GM12878 (cell line): Measurements from ENCODE around the gene ZNF506. TPM values are rescaled to one million over a fixed set of nuclear protein-coding genes. Genes with fewer than 3 reads are reported as not detected.
"Not testable (repeated sequence)": the region's sequence is repeated elsewhere in the genome, so short reads cannot be mapped to it uniquely, and the experiment has no call there.

ENCODE experiments used
- ATAC-seq: fragments of 200-7000 bp; cut with Tn5 transposase; 3 replicates; pipeline ENCODE4 v1.9.1; 2020; ENCODE audit warnings: mild to moderate bottlenecking, moderate library complexity
- BruUV-seq: library from RNA; stranded (reverse); fragments of 400-500 nt; replicated peaks from 2 replicates; lab custom pipeline; 2021; lab: Mats Ljungman, UMichigan
- CTCF ChIA-PET: fragments of 300-600 bp; sonication (Branson Sonifier 250); formaldehyde crosslinking; extraction: SDS; loops from one replicate; lab custom pipeline; 2021; ENCODE audit warnings: inconsistent platforms; lab: Yijun Ruan, JAX
- POLR2A ChIA-PET: fragments of 350-600 bp; formaldehyde crosslinking; extraction: SDS; loops from one replicate; lab custom pipeline; 2021; ENCODE audit warnings: inconsistent platforms; lab: Charles Lee
- RAD21 ChIA-PET: fragments of 300-600 bp; sonication (Branson Sonifier 250); formaldehyde crosslinking; loops from one replicate; lab custom pipeline; 2023; ENCODE audit warnings: antibody characterized with exemption; ENCODE audit not compliant: unreplicated experiment; lab: Charles Lee
- SMC1A ChIA-PET: fragments of 300-600 bp; sonication (Branson Sonifier 250); formaldehyde crosslinking; loops from one replicate; lab custom pipeline; 2023; ENCODE audit not compliant: unreplicated experiment, uncharacterized antibody; lab: Charles Lee
- DNase-seq: peaks from one replicate; pipeline ENCODE4 v3.0.0-alpha.2; 2011; ENCODE audit warnings: low read depth, low spot score
- FAIRE-seq: peaks from 3 replicates; lab custom pipeline; 2011; peaks lifted over from hg19 to GRCh38; lab: Jason Lieb, UNC
- H2AFZ ChIP-seq: 2 replicates; pipeline ENCODE4 v1.6.0; 2011; ENCODE audit warnings: low read depth, low read length, control low read depth; ENCODE audit not compliant: control insufficient read depth
- H3K27ac ChIP-seq: 2 replicates; pipeline ENCODE4 v1.5.1; 2011; ENCODE audit warnings: control low read depth; ENCODE audit not compliant: control insufficient read depth, insufficient read depth
- H3K27me3 ChIP-seq, 2 experiments: replicated peaks in 1 of 2; 2 replicates each; pipeline versions ENCODE4 v1.6.0 to v1.6.1; 2011; ENCODE audit warnings: low read length in 1 of 2; ENCODE audit not compliant: control insufficient read depth in 2 of 2, insufficient read depth in 2 of 2
- H3K36me3 ChIP-seq, 2 experiments: 2 replicates each; pipeline ENCODE4 v1.5.1; 2011; ENCODE audit warnings: low read length in 1 of 2; ENCODE audit not compliant: control insufficient read depth in 2 of 2, insufficient read depth in 2 of 2
- H3K4me1 ChIP-seq: 2 replicates; pipeline ENCODE4 v1.6.1; 2011; ENCODE audit warnings: mild to moderate bottlenecking, low read length, moderate library complexity, mixed read lengths; ENCODE audit not compliant: control insufficient read depth, insufficient read depth
- H3K4me2 ChIP-seq: 2 replicates; pipeline ENCODE4 v1.6.0; 2011; ENCODE audit warnings: control low read depth; ENCODE audit not compliant: control insufficient read depth, insufficient read depth
- H3K4me3 ChIP-seq: fragments of 200-600 bp; sonication (generic); 2 replicates; pipeline ENCODE4 v1.5.1; 2016
- H3K79me2 ChIP-seq: 2 replicates; pipeline ENCODE4 v1.6.0; 2011; ENCODE audit warnings: low read length; ENCODE audit not compliant: control insufficient read depth, insufficient read depth
- H3K9ac ChIP-seq: 2 replicates; pipeline ENCODE4 v1.8.0; 2011; ENCODE audit warnings: low read length, control low read depth, mixed read lengths; ENCODE audit not compliant: control insufficient read depth, insufficient read depth
- H3K9me3 ChIP-seq: replicated peaks from 3 replicates; pipeline ENCODE4 v1.5.1; 2011; ENCODE audit warnings: mild to moderate bottlenecking, low read length; ENCODE audit not compliant: control insufficient read depth, insufficient read depth
- H4K20me1 ChIP-seq: 2 replicates; pipeline ENCODE4 v1.6.0; 2011; ENCODE audit not compliant: control insufficient read depth, insufficient read depth
- ATF7 ChIP-seq: fragments of 450-650 bp; IDR thresholded peaks from 2 replicates; pipeline ENCODE4 v1.6.1; 2016; ENCODE audit warnings: low read depth, mild to moderate bottlenecking
- CHD2 ChIP-seq: IDR thresholded peaks from 2 replicates; pipeline ENCODE4 v1.6.1; 2011; ENCODE audit warnings: low read depth, low read length, improper control_type of control experiment, borderline replicate concordance
- EED ChIP-seq: sonication (generic); IDR thresholded peaks from 2 replicates; pipeline ENCODE4 v1.6.1; 2016; ENCODE audit warnings: antibody characterized with exemption, low read depth
- EZH2 ChIP-seq: IDR thresholded peaks from 2 replicates; pipeline ENCODE4 v1.6.1; 2012; ENCODE audit warnings: low read depth, mild to moderate bottlenecking, control low read depth, inconsistent platforms, low read length, borderline replicate concordance; ENCODE audit not compliant: control insufficient read depth
- FOXM1 ChIP-seq: IDR thresholded peaks from 2 replicates; pipeline ENCODE4 v1.6.1; 2012; ENCODE audit warnings: low read depth, mild to moderate bottlenecking, inconsistent platforms, low read length, moderate library complexity
- GABPA ChIP-seq: IDR thresholded peaks from 2 replicates; pipeline ENCODE4 v1.6.1; 2014; ENCODE audit warnings: antibody characterized with exemption, low read depth, mild to moderate bottlenecking, inconsistent platforms
- MLLT1 ChIP-seq: fragments of 450-650 bp; IDR thresholded peaks from 2 replicates; pipeline ENCODE4 v1.6.1; 2016; ENCODE audit warnings: mild to moderate bottlenecking
- NBN ChIP-seq: fragments of 450-650 bp; IDR thresholded peaks from 2 replicates; pipeline ENCODE4 v1.6.1; 2016
- PKNOX1 ChIP-seq: fragments of 450-650 bp; IDR thresholded peaks from 2 replicates; pipeline ENCODE4 v1.6.1; 2016; ENCODE audit warnings: mild to moderate bottlenecking
- POLR2AphosphoS5 ChIP-seq: IDR thresholded peaks from 2 replicates; pipeline ENCODE4 v1.6.1; 2011; ENCODE audit warnings: mild to moderate bottlenecking, low read length, inconsistent platforms
- SREBF2 ChIP-seq: IDR thresholded peaks from 2 replicates; pipeline ENCODE4 v1.6.1; 2012; ENCODE audit warnings: mild to moderate bottlenecking, low read length
- SRF ChIP-seq, 2 experiments: IDR thresholded peaks; 2 replicates each; pipeline ENCODE4 v1.6.1; 2011; ENCODE audit warnings: low read depth in 2 of 2, low read length in 2 of 2, mild to moderate bottlenecking in 1 of 2, moderate library complexity in 1 of 2
- USF2 ChIP-seq: IDR thresholded peaks from 2 replicates; pipeline ENCODE4 v1.6.1; 2011; ENCODE audit warnings: low read depth, low read length, improper control_type of control experiment, borderline replicate concordance
- WGBS: methylation state at CpG from one replicate; pipeline ENCODE4 v1.1.6; 2016; ENCODE audit warnings: low lambda C conversion rate; ENCODE audit not compliant: insufficient replicate concordance, insufficient coverage; ENCODE audit errors: missing lambda C conversion rate; 5-methylcytosine and 5-hydroxymethylcytosine counted together
- in situ Hi-C: fragments of 300-500 bp; cut with MboI; formaldehyde crosslinking; loops from 9 replicates; pipeline ENCODE4 v1.14.3; 2018; ENCODE audit warnings: mixed read lengths
- intact Hi-C: fragments of 100-400 bp; cut with micrococcal nuclease; formaldehyde crosslinking; loops from one replicate; pipeline ENCODE4 v1.14.2; 2022; ENCODE audit not compliant: unreplicated experiment
- polyA plus RNA-seq, 11 experiments: library from polyadenylated mRNA; depleted of rRNA in 4 of 11; unstranded in 6 of 11; stranded (reverse) in 5 of 11; fragments of >200 nt; fragmentation: Nextera tagmentation in 4 of 11; fragmentation: Illumina TruSeq in 1 of 11; extraction: Ambion mirVana in 4 of 11; extraction: Trizol in 1 of 11; gene quantifications; 1 replicate in 1 of 11; 2 replicates in 10 of 11; pipeline versions ENCODE4 v1.2.1 to v1.2.3, GENCODE V29; 2011 to 2016; ENCODE audit warnings: inconsistent platforms in 2 of 11, missing spikeins in 2 of 11, low read depth in 1 of 11
- total RNA-seq, 4 experiments: library from RNA; depleted of rRNA in 3 of 4; stranded (reverse); fragments of >200 nt in 3 of 4; fragmentation: Illumina TruSeq in 1 of 4; extraction: Trizol in 1 of 4; gene quantifications; 2 replicates each; pipeline versions ENCODE4 v1.2.1 to v1.2.3, GENCODE V29; 2013 to 2021
- TF ChIP-seq, protein P1 (sequence below): fragments of 450-650 bp; IDR thresholded peaks from 2 replicates; pipeline ENCODE4 v1.6.1; 2018; ENCODE audit warnings: borderline replicate concordance, mild to moderate bottlenecking; ENCODE audit not compliant: partially characterized antibody

Gene ZNF506
- total and polyA plus RNA-seq, 10 of the 15 experiments (the other 5 are each of a cell fraction or from before 2014, with no cell fraction given), result 3.5 to 12.0 (median 7.9) TPM

- TF ChIP-seq, protein P1, sequence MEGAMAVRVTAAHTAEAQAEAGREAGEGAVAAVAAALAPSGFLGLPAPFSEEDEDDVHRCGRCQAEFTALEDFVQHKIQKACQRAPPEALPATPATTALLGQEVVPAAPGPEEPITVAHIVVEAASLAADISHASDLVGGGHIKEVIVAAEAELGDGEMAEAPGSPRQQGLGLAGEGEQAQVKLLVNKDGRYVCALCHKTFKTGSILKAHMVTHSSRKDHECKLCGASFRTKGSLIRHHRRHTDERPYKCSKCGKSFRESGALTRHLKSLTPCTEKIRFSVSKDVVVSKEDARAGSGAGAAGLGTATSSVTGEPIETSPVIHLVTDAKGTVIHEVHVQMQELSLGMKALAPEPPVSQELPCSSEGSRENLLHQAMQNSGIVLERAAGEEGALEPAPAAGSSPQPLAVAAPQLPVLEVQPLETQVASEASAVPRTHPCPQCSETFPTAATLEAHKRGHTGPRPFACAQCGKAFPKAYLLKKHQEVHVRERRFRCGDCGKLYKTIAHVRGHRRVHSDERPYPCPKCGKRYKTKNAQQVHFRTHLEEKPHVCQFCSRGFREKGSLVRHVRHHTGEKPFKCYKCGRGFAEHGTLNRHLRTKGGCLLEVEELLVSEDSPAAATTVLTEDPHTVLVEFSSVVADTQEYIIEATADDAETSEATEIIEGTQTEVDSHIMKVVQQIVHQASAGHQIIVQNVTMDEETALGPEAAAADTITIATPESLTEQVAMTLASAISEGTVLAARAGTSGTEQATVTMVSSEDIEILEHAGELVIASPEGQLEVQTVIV, result peak; percentile 24
- TF ChIP-seq GABPA (peak; percentile 82), PKNOX1 (peak; percentile 34; the same call in 1 of the 2 replicates), FOXM1 (no peak; the same call in 1 of the 2 replicates), MLLT1 (peak; percentile 63), SRF (IDR thresholded peaks at IDR 0.05; ENCODE audit: low read depth in 2 of 2, low read length in 2 of 2) (no peak), EZH2 (no peak), SREBF2 (no peak), NBN (peak; percentile 77; the same call in 1 of the 2 replicates), CHD2 (peak; percentile 76; the same call in 1 of the 2 replicates), EED (0 out of 2 replicates have a peak, but pooled peaks have one; percentile 34), POLR2AphosphoS5 (peak; percentile 96), USF2 (no peak), ATF7 (peak; percentile 44; the same call in 1 of the 2 replicates)
Observed at GRCh38 chr19:19821366-19821951, at the start of gene ZNF506 (continued).

DNA sequence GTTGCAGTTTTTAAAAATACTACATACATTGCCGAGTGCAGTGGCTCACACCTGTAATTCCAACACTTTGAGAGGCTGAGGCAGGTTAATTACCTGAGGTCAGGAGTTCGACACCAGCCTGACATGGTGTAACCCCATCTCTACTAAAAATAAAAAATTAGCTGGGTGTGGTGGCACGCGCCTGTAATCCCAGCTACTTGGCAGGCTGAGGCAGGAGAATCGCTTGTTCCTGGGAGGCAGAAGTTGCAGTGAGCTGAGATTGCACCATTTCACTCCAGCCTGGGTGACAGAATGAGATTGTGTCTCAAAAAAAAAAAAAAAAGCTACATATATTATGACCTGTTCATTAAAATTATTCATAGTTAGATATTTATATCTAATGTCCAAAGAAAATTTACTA lies 48.5 kb upstream of the ZNF506 start:
- ChIA-PET CTCF (interaction anchor here (0.6 kb wide), 1 partner anchor 206 kb away, joined by 3 read pairs; no protein-coding TSS in a partner anchor), SMC1A (interaction anchor here (2.8 kb wide), 1 partner anchor 32 kb away, joined by 10 read pairs; the partner anchor contains the start of gene ZNF93), POLR2A (interaction anchor here (1.1 kb wide), 1 partner anchor 31 kb away, joined by 3 read pairs; no protein-coding TSS in a partner anchor)
- H3K9me3 ChIP-seq, result peaks cover 13% of the 10 kb centered on the region; the same call in 2 of the 3 replicates
- RAD21 ChIA-PET, ATAC-seq, H3K9ac ChIP-seq, H3K4me2 ChIP-seq, DNase-seq, H3K36me3 ChIP-seq, H3K4me3 ChIP-seq, H4K20me1 ChIP-seq, intact Hi-C loops, FAIRE-seq, H3K27ac ChIP-seq, H3K4me1 ChIP-seq, H2AFZ ChIP-seq, BruUV-seq, in situ Hi-C loops, H3K27me3 ChIP-seq: not testable (repeated sequence)
- 100% methylated on average over 5 of the region's 5 CpGs for WGBS
- H3K79me2 ChIP-seq, result peaks cover 16% of the 10 kb centered on the region
